OCI-LY3 (cell line): ENCODE measurements around the gene KDM5A.

Source experiments
- H2AFZ ChIP-seq: fragments of 200-600, 300-600 bp; shearing (Covaris generic); 2 replicates; pipeline ENCODE4 v1.6.0; 2014; ENCODE audit warnings: antibody characterized with exemption, low read depth, low read length
- H3K27ac ChIP-seq: fragments of 200-600, 300-600 bp; sonication (generic); 2 replicates; pipeline ENCODE4 v1.5.1; 2014; ENCODE audit warnings: mild to moderate bottlenecking, low read length, moderate library complexity, mixed read lengths
- H3K27me3 ChIP-seq: fragments of 200-600, 300-600 bp; sonication (generic); 2 replicates; pipeline ENCODE4 v1.6.1; 2014; ENCODE audit warnings: low read depth, low read length, mixed read lengths
- H3K36me3 ChIP-seq: fragments of 200-600, 300-600 bp; sonication (generic); replicated peaks from 2 replicates; pipeline ENCODE3; 2014; ENCODE audit warnings: low read depth, low read length, mixed read lengths
- H3K4me1 ChIP-seq: fragments of 300-600, 200-600 bp; sonication (generic); 2 replicates; pipeline ENCODE4 v1.6.1; 2014; ENCODE audit warnings: low read length, mixed read lengths
- H3K4me2 ChIP-seq: fragments of 200-600, 300-600 bp; sonication (generic); 2 replicates; pipeline ENCODE4 v1.6.1; 2014; ENCODE audit warnings: low read length, mixed read lengths
- H3K4me3 ChIP-seq: fragments of 300-600, 200-600 bp; sonication (generic); 2 replicates; pipeline ENCODE4 v1.5.1; 2014; ENCODE audit warnings: antibody characterized with exemption, mild to moderate bottlenecking, low read length, moderate library complexity
- H3K79me2 ChIP-seq: fragments of 300-600, 200-600 bp; shearing (Covaris generic); 2 replicates; pipeline ENCODE4 v1.6.1; 2014; ENCODE audit warnings: mild to moderate bottlenecking, low read length, mixed read lengths
- H3K9ac ChIP-seq: fragments of 300-600, 200-600 bp; shearing (Covaris generic); 2 replicates; pipeline ENCODE4 v1.6.0; 2014; ENCODE audit warnings: mild to moderate bottlenecking, low read length, moderate library complexity
- H3K9me3 ChIP-seq: fragments of 200-600, 300-600 bp; shearing (Covaris generic); 2 replicates; pipeline ENCODE4 v1.6.1; 2014; ENCODE audit warnings: low read length, mixed read lengths; ENCODE audit not compliant: insufficient read depth
- H4K20me1 ChIP-seq: fragments of 200-600, 300-600 bp; sonication (generic); 2 replicates; pipeline ENCODE4 v1.6.1; 2016; ENCODE audit warnings: low read length, mixed read lengths; ENCODE audit not compliant: insufficient read depth
- EZH2phosphoT487 ChIP-seq: fragments of 200-600 bp; shearing (Covaris generic); IDR thresholded peaks from 2 replicates; pipeline ENCODE4 v1.6.1; 2018; ENCODE audit warnings: antibody characterized with exemption, mixed run types, low read depth
- TF ChIP-seq, protein P1 (sequence below): fragments of 200-600, 300-600 bp; sonication (generic); IDR thresholded peaks from 2 replicates; pipeline ENCODE4 v1.5.1; 2014; ENCODE audit warnings: antibody characterized with exemption, low read length, low read depth

Gene KDM5A

DNA sequence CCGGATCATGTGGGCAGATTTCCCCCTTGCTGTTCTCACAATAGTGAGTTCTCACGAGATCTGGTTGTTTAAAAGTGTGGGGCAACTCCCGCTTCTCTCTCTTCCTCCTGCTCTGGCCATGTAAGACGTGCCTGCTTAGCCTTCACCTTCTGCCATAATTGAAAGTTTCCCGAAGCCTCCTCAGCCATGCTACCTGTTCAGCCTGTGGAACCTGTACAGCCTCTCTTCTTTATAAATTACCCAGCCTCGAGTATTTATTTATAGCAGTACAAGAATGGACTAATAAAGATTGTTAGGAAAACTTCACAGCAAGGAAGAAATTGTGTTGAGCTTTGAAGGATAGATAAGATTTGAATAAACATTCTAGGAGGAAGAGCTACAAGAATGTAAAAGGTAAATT, 52.1 kb downstream of the KDM5A start:
- H3K4me3 ChIP-seq = no peak overlapping the region
- 0 out of 2 replicates have a peak, but pooled peaks cover 7% of the 10 kb centered on the region for H4K20me1 ChIP-seq
- H3K4me1 ChIP-seq = no peaks in the 10 kb centered on the region
- peaks cover 11% of the 10 kb centered on the region for H3K79me2 ChIP-seq
- no peak overlapping the region for H2AFZ ChIP-seq
- H3K27me3 ChIP-seq = no peaks in the 10 kb centered on the region
- H3K9ac ChIP-seq = no peak overlapping the region
- peaks cover 43% of the 10 kb centered on the region for H3K36me3 ChIP-seq
- no peak overlapping the region for H3K27ac ChIP-seq
- TF ChIP-seq, protein P1, sequence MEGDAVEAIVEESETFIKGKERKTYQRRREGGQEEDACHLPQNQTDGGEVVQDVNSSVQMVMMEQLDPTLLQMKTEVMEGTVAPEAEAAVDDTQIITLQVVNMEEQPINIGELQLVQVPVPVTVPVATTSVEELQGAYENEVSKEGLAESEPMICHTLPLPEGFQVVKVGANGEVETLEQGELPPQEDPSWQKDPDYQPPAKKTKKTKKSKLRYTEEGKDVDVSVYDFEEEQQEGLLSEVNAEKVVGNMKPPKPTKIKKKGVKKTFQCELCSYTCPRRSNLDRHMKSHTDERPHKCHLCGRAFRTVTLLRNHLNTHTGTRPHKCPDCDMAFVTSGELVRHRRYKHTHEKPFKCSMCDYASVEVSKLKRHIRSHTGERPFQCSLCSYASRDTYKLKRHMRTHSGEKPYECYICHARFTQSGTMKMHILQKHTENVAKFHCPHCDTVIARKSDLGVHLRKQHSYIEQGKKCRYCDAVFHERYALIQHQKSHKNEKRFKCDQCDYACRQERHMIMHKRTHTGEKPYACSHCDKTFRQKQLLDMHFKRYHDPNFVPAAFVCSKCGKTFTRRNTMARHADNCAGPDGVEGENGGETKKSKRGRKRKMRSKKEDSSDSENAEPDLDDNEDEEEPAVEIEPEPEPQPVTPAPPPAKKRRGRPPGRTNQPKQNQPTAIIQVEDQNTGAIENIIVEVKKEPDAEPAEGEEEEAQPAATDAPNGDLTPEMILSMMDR = no peak
- TF ChIP-seq EZH2phosphoT487 = no peak
- no peak overlapping the region for H3K4me2 ChIP-seq
- no peaks in the 10 kb centered on the region for H3K9me3 ChIP-seq

DNA sequence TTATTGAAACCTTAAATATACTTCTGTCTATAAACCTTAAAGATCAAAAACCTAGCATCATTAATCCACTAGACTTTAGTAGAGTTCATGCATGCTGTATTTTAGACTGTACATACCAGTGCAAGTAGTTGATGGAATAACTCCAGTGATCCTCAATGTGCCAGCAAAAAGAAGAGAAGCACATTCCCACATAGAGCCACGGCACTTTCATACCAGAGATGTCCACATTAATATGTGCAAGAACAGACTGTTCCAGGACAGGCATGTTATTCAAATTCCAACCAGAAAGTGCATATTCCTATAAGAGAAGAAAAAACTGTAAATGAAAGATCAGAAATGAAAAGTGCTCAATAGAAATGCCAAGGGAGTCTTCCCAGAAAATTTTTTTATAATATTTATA, 55.0 kb downstream of the KDM5A start:
- Histone ChIP-seq H3K9ac (no peak overlapping the region), H3K4me2 (no peak overlapping the region), H3K79me2 (no peaks in the 10 kb centered on the region), H4K20me1 (0 out of 2 replicates have a peak, but pooled peaks cover 3% of the 10 kb centered on the region), H3K27me3 (no peaks in the 10 kb centered on the region), H3K9me3 (no peaks in the 10 kb centered on the region), H3K27ac (no peak overlapping the region), H3K36me3 (peaks cover 44% of the 10 kb centered on the region), H3K4me1 (no peaks in the 10 kb centered on the region), H3K4me3 (no peak overlapping the region), H2AFZ (no peak overlapping the region)
- no peak for TF ChIP-seq EZH2phosphoT487
- TF ChIP-seq, protein P1 = no peak

DNA sequence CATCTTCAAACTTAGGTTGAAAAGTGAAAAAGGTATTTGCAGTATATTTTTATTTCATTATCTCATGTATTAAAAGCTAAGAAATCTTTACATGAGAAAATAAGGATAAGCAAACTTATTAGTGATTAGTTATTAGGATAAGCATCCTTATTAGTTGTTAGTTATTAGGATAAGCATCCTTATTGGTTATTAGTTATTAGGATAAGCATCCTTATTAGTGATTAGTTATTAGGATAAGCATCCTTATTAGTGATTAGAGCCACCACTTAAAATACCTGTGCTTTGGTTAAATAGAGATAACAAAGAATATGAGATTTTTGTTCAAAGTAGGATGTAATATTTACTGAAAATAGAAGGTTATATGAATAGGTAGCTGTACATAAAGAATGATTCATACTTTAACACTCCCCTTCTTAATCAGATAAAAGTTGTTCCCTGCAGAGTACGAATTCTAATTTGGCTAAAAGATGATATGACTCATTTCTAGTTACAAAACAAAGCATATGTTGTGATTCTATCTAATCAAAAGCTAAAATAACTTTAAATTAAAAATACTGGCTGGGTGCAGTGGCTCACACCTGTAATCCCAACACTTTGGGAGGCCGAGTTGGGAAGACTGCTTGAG, 56.4 kb downstream of the KDM5A start:
- Histone ChIP-seq H3K4me1 (no peaks in the 10 kb centered on the region), H3K4me3 (no peak overlapping the region), H3K9ac (no peak overlapping the region), H3K79me2 (no peaks in the 10 kb centered on the region), H2AFZ (no peak overlapping the region), H4K20me1 (0 out of 2 replicates have a peak, but pooled peaks cover 3% of the 10 kb centered on the region), H3K36me3 (peaks cover 42% of the 10 kb centered on the region), H3K4me2 (no peak overlapping the region), H3K27ac (no peak overlapping the region), H3K27me3 (no peaks in the 10 kb centered on the region), H3K9me3 (no peaks in the 10 kb centered on the region)
- TF ChIP-seq, protein P1 = no peak
- no peak for TF ChIP-seq EZH2phosphoT487

DNA sequence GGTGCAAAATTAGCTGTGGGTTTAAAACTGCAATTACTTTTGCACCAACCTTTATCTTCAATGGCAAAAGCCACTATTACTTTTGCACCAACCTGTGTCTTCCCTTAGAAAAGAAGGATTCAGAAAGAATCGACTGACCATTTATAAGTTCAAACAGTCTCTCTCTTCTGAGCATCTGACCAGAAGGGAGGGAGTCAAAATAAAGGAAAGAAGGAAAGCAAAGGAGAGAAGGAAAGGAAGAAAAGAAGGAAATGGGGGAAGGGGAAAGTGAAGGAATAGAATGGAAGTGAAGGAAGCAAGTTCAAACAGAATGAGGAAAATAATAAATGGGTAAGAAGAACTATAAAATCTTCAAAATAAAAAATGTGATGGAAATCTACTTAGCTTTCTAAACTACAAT, 57.8 kb downstream of the KDM5A start:
- Histone ChIP-seq H2AFZ (no peak overlapping the region), H3K36me3 (peaks cover 39% of the 10 kb centered on the region), H3K9me3 (no peaks in the 10 kb centered on the region), H3K4me1 (0 out of 2 replicates have a peak, but pooled peaks cover under 1% of the 10 kb centered on the region), H4K20me1 (0 out of 2 replicates have a peak, but pooled peaks cover 3% of the 10 kb centered on the region), H3K9ac (no peak overlapping the region), H3K27ac (no peak overlapping the region), H3K79me2 (no peaks in the 10 kb centered on the region), H3K4me3 (no peak overlapping the region), H3K4me2 (no peak overlapping the region), H3K27me3 (no peaks in the 10 kb centered on the region)
- TF ChIP-seq, protein P1 = no peak
- no peak for TF ChIP-seq EZH2phosphoT487
